Thymus (tissue), 11 donors: ENCODE results near the gene NCOA7. TPM values are rescaled to one million over a fixed set of nuclear protein-coding genes. Genes with fewer than 3 reads are reported as not detected.
A peak's percentile ranks its signal among the peaks of the same experiment; 100 is the strongest.
"Not testable (repeated sequence)": the region's sequence is repeated elsewhere in the genome, so short reads cannot be mapped to it uniquely, and the experiment has no call there.

Source experiments
- DNase-seq, 9 donors: peaks; one replicate each; pipeline ENCODE4 v3.0.0-alpha.2; 2013; ENCODE audit warnings: low spot score in 9 of 9, low read depth in 6 of 9, missing footprints in 1 of 9
- H3K27ac ChIP-seq, 2 donors: one replicate each; pipeline ENCODE4 v1.5.1; 2013; ENCODE audit warnings: control low read depth in 1 of 2, low read depth in 1 of 2, low read length in 1 of 2, mild to moderate bottlenecking in 1 of 2, moderate library complexity in 1 of 2
- H3K27me3 ChIP-seq, 2 donors: one replicate each; pipeline ENCODE4 v1.5.1; 2013; ENCODE audit warnings: low read length in 1 of 2; ENCODE audit not compliant: control insufficient read depth in 2 of 2, insufficient read depth in 1 of 2
- H3K36me3 ChIP-seq, 2 donors: one replicate each; pipeline ENCODE4 v1.5.1; 2013; ENCODE audit warnings: low read length in 1 of 2, mild to moderate bottlenecking in 1 of 2, moderate library complexity in 1 of 2; ENCODE audit not compliant: control insufficient read depth in 2 of 2, insufficient read depth in 2 of 2
- H3K4me1 ChIP-seq, 2 donors: one replicate each; pipeline ENCODE4 v1.5.1; 2013; ENCODE audit warnings: low read length in 2 of 2; ENCODE audit not compliant: control insufficient read depth in 2 of 2, insufficient read depth in 2 of 2
- H3K4me3 ChIP-seq, 2 donors: one replicate each; pipeline ENCODE4 v1.5.1; 2013; ENCODE audit warnings: low read length in 2 of 2, control low read depth in 1 of 2, mild to moderate bottlenecking in 1 of 2
- H3K9me3 ChIP-seq, 2 donors: one replicate each; pipeline ENCODE4 v1.5.1; 2013; ENCODE audit warnings: low read length in 1 of 2, mild to moderate bottlenecking in 1 of 2; ENCODE audit not compliant: control insufficient read depth in 2 of 2, insufficient read depth in 1 of 2
- WGBS: extraction: QIAGEN DNeasy Blood & Tissue Kit; methylation state at CpG from one replicate; pipeline ENCODE4 v1.1.7; 2013; 5-methylcytosine and 5-hydroxymethylcytosine counted together
- polyA plus RNA-seq: library from polyadenylated mRNA; stranded (reverse); fragments of 200-250 nt; gene quantifications from one replicate; pipeline ENCODE4 v1.2.3, GENCODE V29; 2013
- total RNA-seq: library from RNA; stranded (reverse); fragments of 120-200 nt; gene quantifications from one replicate; pipeline ENCODE4 v1.2.4, GENCODE V29; 2013
- donor health status: healthy.

The NCOA7 gene
- total and polyA plus RNA-seq, 2 donors, result 8.4 to 15.8 TPM

GRCh38 chr6:125906158-125906998 is 115.6 kb downstream of the NCOA7 start:
- peaks cover 0 to 4% of the 10 kb centered on the region in 2 donors for H3K36me3 ChIP-seq
- H3K4me1 ChIP-seq, result no peaks in the 10 kb centered on the region
- no peak overlapping the region for H3K27ac ChIP-seq
- H3K27me3 ChIP-seq, result no peaks in the 10 kb centered on the region
- 82% methylated on average over 5 of the region's 5 CpGs for WGBS
- H3K9me3 ChIP-seq, result no peaks in the 10 kb centered on the region
- H3K4me3 ChIP-seq, result no peak overlapping the region
- DNase-seq, result peak in 5 of 9 donors; percentile 8 to 42 (median 26)

GRCh38 chr6:125910527-125910926 is 119.8 kb downstream of the NCOA7 start:
- Histone ChIP-seq H3K4me3 (no peak overlapping the region), H3K9me3 (no peaks in the 10 kb centered on the region), H3K36me3 (no peaks in the 10 kb centered on the region), H3K27ac (no peak overlapping the region), H3K4me1 (no peaks in the 10 kb centered on the region), H3K27me3 (no peaks in the 10 kb centered on the region)
- DNase-seq, result no peak
- WGBS, result 79% methylated on average over 3 of the region's 3 CpGs

DNA sequence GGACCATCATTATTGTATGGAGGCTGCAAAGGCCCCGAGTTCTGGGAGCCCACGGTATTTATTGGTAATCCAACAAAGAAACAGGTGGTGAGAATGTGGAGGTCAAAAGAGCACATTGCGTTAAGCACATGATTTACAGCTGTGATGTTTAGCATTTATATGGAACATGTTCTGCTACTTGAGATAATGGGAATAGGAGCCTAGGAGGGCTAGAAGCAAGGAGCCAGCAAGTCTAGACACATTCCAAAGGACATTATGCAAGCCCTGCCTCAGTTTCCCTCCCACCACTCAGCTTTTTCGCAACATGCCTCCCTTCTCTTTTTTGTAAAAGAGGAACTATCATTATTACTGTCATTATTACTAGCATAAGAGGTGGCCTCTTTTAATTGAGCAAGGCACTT is 120.3 kb downstream of the NCOA7 start:
- not testable (repeated sequence) for H3K4me1 ChIP-seq, H3K36me3 ChIP-seq, H3K9me3 ChIP-seq, H3K27me3 ChIP-seq, H3K4me3 ChIP-seq, DNase-seq, H3K27ac ChIP-seq
- 98% methylated on average over 4 of the region's 4 CpGs for WGBS

DNA sequence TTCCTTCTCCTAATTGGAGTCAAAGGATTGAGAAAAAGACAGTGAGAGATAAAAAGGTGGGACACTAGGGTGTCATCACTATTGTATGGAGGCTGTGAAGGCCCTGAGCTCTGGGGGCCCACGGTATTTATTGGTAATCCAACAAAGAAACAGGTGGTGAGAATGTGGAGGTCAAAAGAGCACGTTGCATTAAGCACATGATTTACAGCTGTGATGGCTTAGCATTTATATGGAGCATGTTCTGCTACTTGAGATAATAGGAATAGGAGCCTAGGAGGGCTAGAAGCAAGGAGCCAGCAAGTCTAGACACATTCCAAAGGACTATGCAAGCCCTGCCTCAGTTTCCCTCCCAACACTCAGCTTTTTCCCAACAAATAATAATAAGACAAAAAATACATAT is 121.7 kb downstream of the NCOA7 start:
- 97% methylated on average over 2 of the region's 2 CpGs for WGBS
- not testable (repeated sequence) for DNase-seq, H3K36me3 ChIP-seq

GRCh38 chr6:125913145-125913544 is 122.4 kb downstream of the NCOA7 start:
- H3K27ac ChIP-seq, result no peak overlapping the region
- no peaks in the 10 kb centered on the region for H3K9me3 ChIP-seq
- H3K36me3 ChIP-seq, result peaks cover 0 to under 1% of the 10 kb centered on the region in 2 donors
- WGBS, result 95% methylated on average over 1 of the region's 1 CpG
- DNase-seq, result no peak
- H3K4me3 ChIP-seq, result no peak overlapping the region
- no peaks in the 10 kb centered on the region for H3K27me3 ChIP-seq
- H3K4me1 ChIP-seq, result no peaks in the 10 kb centered on the region

More for the DNA sequence above, 121.7 kb downstream of the NCOA7 start:
- not testable (repeated sequence) for H3K27me3 ChIP-seq, H3K4me3 ChIP-seq, H3K9me3 ChIP-seq, H3K4me1 ChIP-seq, H3K27ac ChIP-seq

DNA sequence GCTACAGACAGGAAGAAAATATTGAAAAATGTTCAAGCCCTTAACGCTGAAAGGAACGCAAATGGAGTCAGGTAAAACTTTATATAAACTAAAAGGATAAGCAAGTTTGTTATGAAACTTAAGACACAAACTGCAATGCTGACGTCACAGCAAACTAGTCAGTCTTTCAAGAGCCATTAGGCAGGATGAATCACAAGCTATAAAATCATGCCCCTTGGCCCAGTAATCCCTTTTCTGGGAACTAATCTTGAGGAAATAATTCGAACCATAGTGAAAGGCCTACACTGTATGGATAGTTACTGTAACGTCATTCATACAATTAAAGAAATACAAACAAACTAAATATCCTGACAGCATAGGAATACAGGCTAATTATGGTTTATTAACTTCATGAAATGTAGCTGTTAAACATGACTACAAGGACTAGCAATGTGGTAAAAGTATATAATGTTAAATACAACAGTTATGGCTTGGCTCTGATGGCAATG is 123.1 kb downstream of the NCOA7 start:
- WGBS, result 77% methylated on average over 5 of the region's 5 CpGs
- H3K27ac ChIP-seq, result no peak overlapping the region
- H3K36me3 ChIP-seq, result peaks cover 0 to 2% of the 10 kb centered on the region in 2 donors
- DNase-seq, result no peak
- no peaks in the 10 kb centered on the region for H3K9me3 ChIP-seq
- peaks cover 0 to 4% of the 10 kb centered on the region in 2 donors for H3K4me1 ChIP-seq
- no peak overlapping the region for H3K4me3 ChIP-seq
- no peaks in the 10 kb centered on the region for H3K27me3 ChIP-seq

DNA sequence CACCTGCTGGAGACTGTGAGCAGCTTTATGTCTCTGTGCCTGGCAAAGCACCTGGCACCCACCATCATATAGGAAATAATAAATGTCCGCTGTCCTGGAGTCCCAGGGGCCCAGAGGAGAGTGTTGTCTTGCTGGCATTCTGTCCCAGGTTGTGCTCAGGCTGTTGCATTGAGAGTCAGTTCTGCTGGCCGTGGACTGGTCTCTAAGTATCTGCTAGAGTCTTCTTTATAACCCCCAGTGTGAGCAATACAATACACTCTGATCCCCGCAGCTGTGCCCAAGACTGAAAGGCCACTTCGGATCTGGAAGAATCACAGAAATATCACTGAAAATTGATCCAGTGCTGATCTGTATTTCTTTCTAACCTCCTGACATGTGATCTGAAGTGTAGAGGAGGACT is 127.5 kb downstream of the NCOA7 start:
- Histone ChIP-seq H3K36me3 (peaks cover 2 to 13% of the 10 kb centered on the region in 2 donors), H3K4me3 (no peak overlapping the region), H3K27me3 (no peaks in the 10 kb centered on the region), H3K4me1 (peaks cover 4 to 5% of the 10 kb centered on the region in 2 donors), H3K27ac (peak overlapping the region in 1 of 2 donors; percentile 14), H3K9me3 (no peaks in the 10 kb centered on the region)
- no peak for DNase-seq
- 95% methylated on average over 4 of the region's 4 CpGs for WGBS

DNA sequence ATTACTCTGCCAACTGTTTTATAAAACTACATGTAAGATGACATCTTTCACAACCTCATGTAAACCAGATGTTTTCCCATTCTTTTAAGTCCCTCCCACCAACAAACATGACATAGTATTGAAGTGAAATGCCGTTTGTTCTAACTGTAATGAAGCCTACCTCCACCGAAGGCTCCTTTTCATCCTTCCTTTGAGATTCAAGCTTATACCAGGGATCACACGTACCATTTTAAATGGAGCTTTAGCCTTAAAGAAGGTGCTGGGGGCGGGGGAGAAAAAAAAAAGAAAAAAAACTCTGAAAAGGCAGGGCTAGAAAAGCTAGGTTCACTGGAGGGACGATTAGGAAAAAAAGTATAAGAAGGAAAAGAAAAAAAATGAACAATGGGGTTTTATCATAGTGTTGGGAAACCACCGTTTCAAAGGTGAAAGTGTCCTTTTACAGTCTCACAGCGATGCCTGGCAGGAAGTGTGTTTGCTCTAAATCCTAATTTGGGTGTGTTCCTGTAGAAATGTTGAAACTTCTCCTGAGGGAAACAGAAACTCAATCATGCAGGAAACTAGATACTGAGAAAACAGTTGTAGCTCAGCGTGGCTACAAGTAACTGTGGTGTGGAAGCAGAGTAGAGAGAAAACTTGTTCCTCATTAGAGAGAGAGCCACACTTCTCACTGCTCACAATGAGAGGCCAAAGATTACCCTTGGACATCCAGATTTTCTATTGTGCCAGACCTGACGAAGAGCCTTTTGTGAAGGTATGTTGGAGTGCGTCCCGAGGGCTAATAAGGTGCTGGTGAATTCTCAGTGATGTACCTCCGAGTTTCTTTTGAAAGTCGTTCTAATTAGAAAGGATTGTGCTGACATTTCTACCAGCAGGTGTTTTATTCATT is 128.2 kb downstream of the NCOA7 start:
- H3K4me1 ChIP-seq, result peaks cover 4 to 5% of the 10 kb centered on the region in 2 donors
- H3K27me3 ChIP-seq, result no peaks in the 10 kb centered on the region
- peaks cover 3 to 18% of the 10 kb centered on the region in 2 donors for H3K36me3 ChIP-seq
- peak overlapping the region; percentile 72 to 76 for H3K27ac ChIP-seq
- WGBS, result 7% methylated on average over 13 of the region's 13 CpGs
- peak in 6 of 9 donors; percentile 19 to 59 (median 24) for DNase-seq
- H3K4me3 ChIP-seq, result peak overlapping the region; percentile 8 to 32
- no peaks in the 10 kb centered on the region for H3K9me3 ChIP-seq

- Histone ChIP-seq H3K27me3 (no peaks in the 10 kb centered on the region), H3K27ac (peak overlapping the region in 1 of 2 donors; percentile 76), H3K9me3 (no peaks in the 10 kb centered on the region), H3K4me1 (peaks cover 4 to 5% of the 10 kb centered on the region in 2 donors), H3K36me3 (peaks cover 3 to 20% of the 10 kb centered on the region in 2 donors), H3K4me3 (no peak overlapping the region)
- DNase-seq, result no peak
- WGBS, result 59% methylated on average over 3 of the region's 3 CpGs
Observed at GRCh38 chr6:125919618-125920017, 128.9 kb downstream of the NCOA7 start.
